Middle frontal gyrus (tissue), 1 donor: ENCODE results near the gene RMRP.

Experiments used
- DNase-seq: peaks from one replicate; pipeline ENCODE4 v3.0.0-alpha.2; 2015; ENCODE audit warnings: low spot score; ENCODE audit errors: extremely low spot score

Gene RMRP

DNA sequence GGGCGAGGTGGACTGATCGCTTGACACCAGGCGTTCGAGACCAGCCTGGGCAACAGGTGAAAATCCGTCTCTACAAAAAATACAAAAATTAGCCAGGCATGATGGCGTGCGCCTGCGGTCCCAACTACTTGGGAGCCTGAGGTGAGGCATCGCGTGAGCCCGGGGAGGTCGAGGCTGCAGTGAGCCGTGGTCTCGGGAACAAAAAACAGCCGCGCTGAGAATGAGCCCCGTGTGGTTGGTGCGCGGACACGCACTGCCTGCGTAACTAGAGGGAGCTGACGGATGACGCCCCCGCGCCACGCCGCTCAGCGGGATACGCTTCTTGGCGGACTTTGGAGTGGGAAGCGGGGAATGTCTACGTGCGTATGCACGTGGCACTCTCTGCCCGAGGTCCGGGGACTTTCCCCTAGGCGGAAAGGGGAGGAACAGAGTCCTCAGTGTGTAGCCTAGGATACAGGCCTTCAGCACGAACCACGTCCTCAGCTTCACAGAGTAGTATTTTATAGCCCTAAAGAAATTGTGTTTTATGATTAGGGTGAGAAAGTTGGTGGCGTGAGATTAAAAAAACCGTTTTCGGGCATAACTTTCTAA lies at the start of gene RMRP:
TSS of gene RMRP (minus strand) at position 474 of the 591 bp plus-strand sequence.
- peak; percentile 98 for DNase-seq

GRCh38 chr9:35706951-35707350 lies 49.1 kb upstream of the RMRP start:
- DNase-seq, result no peak

- DNase-seq, result no peak
These were observed 48.1 kb upstream of the RMRP start for GRCh38 chr9:35705836-35706430.

DNA sequence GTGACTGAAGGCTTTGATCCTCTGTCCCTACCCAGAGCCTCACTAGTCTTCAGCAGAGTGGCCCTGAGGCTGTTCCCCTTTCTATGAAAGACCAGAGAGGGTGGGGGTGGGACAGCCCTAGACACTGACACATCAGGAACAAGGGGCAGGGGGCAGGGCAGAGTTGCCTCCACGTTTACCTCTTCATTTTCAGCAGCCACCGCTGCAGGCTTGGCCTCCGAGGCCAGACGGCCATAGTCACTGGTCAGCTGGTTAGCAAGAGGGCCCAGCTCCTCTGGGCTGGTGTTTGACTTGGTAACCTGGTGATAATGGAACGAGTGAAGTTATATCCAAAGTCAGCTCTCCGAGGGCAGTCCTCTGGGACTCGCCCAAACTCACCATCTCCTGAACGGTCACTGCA lies 47.6 kb upstream of the RMRP start:
- DNase-seq, result no peak

DNA sequence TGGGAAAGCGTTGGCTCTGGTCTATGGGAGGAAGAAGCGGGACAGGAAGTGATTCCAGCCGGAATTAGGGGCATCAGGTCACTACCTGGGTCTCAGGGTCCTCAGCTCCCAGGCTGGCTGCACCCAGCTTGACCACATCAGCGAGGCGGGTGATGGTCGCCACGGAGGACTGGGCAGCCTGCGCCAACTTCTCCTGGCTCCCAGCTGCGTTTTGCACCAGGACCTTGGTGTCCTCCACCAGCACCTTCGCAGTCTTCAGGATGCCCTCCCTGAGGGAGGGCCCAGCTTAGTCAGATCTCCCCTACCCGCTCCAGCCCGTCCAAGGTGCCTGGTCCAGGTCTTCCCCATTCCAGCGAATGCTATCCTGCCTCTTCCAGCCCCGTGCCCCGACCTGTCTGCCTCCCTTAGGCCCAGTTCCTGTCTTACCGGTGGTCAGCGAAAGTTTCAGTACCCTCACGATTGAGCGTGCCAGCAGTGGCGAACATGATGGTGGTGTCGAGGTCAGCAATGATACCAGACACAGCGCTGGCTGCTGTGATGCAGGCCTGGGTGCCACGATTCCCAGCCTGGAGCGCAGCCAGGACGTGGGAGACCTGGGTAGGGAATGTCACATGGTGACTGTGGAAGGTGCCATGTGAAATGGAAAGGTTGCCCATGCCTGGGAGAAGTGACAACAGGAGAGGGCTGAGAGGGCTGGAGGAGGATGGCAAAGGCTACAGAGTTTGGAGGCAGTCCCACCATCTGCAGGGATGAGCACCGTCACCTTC lies 46.3 kb upstream of the RMRP start:
- DNase-seq, result no peak

- no peak for DNase-seq
These were observed 44.9 kb upstream of the RMRP start for GRCh38 chr9:35702696-35703095.

GRCh38 chr9:35700942-35701341 lies 43.1 kb upstream of the RMRP start:
- no peak for DNase-seq

- no peak for DNase-seq
These were observed 42.2 kb upstream of the RMRP start for GRCh38 chr9:35700031-35700430.

GRCh38 chr9:35698231-35698630 lies 40.4 kb upstream of the RMRP start:
- DNase-seq, result no peak

DNA sequence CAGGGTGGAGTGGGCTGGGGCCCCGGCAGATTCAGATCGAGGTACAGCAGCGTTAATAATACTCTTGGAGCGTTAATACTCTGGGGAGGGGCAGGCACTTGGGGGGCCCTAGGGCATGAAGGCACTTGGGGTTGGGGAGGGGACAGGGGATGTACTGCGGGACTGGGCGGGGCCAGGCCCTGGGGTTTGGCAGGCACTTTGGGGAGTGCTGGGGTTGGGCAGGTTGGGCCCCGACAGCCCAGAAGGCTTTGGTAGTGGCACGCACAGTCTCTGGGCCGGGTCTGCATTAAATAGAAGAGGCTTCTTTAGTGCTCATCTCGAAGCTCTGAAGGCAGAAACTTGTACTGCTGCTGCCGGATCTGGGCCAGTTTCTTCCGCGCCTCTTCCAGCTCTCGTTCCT lies 39.7 kb upstream of the RMRP start:
- no peak for DNase-seq

GRCh38 chr9:35696520-35697215 lies 38.8 kb upstream of the RMRP start:
- peak; percentile 15 for DNase-seq

DNA sequence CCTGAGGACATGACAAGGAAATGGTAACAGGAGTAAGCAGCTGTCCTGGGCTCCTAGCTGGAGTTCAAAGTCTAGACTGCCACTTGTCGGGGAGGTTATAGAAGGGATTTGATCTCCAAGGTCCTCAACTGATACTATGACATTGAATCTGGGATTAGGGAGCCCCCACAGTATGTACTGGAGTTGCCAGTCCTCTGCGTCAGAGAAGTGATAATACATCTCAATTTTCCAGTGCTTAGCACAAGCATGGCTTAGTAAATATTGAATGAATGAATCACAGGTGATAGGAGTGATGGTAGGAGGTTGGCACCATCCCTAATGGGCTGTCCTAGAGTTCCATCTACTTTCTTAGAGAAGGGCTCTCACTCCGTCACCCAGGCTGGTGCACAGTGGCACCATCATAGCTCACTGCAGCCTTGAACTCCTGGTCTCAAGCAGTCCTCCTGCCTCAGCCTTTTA lies 38.2 kb upstream of the RMRP start:
- no peak for DNase-seq

GRCh38 chr9:35691757-35692301 lies 34.0 kb upstream of the RMRP start:
- no peak for DNase-seq

DNA sequence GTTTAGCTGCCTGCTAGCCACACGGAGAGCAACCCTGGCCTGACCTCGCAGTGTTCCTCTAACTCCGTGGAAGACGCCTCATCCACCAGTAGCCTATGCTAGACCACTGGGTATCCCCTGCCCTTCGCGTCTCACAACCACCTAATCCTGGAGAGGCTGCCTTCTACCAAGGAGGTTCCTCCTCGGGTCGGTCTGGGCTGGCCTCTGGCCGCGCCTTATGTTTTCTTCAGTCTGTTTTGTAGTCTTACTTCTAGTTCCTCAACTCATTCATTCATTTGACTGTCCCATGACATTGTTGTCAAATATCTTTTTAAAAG lies 33.5 kb upstream of the RMRP start:
- DNase-seq, result no peak

DNA sequence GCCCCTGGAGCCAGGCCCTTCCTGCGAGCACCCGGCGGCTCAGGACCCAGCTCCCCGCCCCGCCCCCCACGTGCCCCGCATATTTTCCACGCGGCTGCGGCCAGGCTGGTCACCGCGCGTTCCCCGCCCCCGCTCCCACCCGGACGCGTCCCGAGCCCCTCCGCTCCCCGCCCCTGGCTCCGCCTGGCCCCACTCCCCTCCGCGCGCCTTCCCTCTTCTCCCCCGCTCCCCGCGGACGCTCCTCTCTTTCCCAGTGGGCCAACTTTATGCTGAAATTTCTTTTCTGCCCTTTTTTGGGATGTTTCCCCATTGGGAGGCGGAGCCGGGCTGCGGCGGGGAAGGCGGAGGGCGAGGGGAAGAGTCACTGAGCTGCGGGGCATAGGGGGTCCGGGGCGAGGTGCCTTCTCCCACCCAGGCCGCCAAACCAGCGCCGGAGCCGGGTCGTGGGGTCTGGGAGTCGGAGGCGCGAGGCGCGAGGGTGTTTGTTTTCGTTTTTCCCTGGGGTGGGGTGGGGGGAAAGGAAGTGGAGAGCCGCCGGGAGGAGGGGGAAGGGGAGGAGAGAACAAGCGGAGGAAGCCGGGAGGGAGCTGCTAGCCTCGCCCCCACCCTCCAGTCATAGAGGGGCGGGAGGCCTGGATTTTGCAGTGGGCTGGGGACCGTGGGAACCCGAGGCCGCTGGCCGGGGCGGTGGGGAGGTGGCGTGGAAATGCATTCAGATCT lies 33.0 kb upstream of the RMRP start:
- DNase-seq, result no peak

- DNase-seq, result no peak
These were observed 32.4 kb upstream of the RMRP start for GRCh38 chr9:35690294-35690613.

DNA sequence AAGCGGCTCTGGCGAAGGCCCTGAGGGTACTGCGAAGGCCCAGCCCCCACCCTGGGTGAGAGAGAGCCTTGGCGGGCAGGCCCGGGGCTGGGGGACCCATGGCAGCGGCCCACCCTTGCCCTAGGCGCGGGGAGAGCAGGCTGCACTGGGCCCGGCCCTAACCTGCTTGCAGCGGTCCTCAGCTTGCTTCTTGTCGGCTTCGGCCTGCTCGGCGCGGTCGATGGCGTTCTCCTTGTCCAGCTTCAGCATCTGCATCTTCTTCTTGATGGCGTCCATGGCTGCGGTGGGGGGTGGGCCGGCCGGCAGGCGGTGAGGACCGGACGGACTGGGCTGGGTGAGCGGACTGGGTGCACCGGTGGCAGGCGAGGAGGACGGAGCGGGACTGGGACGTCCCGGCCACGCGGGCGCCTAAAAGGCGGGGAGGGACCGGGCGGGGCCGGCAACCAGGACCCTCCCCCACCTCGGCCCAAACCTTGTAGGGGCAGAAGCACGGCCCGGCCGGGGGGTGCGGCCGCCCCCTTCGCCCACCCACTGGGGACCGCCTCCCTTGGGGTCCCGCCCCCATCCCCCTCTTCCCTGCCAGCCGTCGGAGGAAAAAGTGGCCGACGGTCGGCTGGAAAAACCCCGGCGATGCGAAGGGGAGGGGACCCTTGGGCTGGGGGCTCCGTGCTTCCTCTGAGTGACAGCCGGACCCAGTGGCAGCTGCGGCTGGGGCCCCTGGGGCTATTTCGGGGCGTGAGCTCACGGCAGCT lies 31.9 kb upstream of the RMRP start, which contains the start of gene TPM2:
TSS of gene TPM2 (minus strand) at position 384 of the 752 bp plus-strand sequence. CDS start at position 276, 108 bp downstream.
- DNase-seq, result no peak

DNA sequence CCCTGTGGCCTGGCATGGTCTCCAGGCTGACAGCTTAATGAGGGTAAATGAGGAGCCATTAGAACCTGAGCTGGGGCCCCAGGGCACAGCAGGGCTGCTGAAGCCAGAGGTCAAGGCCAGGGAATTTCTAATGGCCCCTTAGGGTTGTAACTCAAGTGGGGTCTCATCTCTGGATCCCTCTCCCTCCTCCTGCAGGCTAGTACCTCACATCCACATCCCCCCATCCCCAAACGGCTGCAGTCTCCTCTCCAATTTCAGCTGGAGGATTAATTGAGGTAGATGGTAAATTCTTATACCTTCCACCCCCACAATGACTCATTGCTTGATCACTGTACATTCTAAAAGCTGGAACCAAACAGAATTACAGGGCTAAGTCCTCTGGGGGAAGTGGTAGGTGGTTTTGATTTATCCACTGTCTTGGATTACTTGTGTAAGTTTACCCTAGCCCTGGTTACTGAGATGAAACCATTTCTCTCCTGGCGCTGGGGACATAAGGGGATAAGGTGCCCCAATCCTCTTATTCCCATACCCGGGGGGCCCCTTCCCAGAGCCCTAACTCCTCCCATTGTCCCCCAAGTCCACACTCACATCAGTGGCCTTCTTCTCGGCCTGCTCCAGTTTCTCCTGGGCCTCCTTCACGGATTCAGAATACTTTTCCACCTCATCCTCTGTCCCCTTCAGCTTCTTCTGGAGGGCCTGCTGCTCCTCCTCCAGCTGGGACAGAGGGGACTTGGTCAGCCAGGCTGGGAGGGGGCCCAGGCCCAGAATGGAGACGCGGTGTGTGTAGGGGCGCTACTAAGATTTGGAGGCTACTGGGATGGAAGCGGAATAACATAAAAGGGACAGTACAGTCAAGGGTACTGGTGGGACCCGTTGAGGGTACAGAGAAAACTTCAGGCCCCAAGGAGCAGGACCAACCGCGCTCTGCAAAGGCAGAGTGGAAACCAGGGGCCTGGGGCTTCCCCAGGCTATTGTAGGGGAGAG lies 31.0 kb upstream of the RMRP start:
- peak; percentile 37 for DNase-seq

- DNase-seq, result no peak
These were observed 30.2 kb upstream of the RMRP start for GRCh38 chr9:35687972-35688557.
